GM12865 (cell line): ENCODE results near the gene DPP6.

Experiments
- DNase-seq: peaks from one replicate; pipeline ENCODE4 v3.0.0; 2010; ENCODE audit warnings: low read depth
- H3K4me3 ChIP-seq: 2 replicates; pipeline ENCODE4 v1.5.1; 2011; ENCODE audit warnings: mild to moderate bottlenecking, low read depth, low read length, control low read depth
- TF ChIP-seq, protein P1 (sequence below): IDR thresholded peaks from 2 replicates; pipeline ENCODE4 v1.5.1; 2011; ENCODE audit warnings: low read length, control low read depth, low read depth, inconsistent platforms; ENCODE audit not compliant: insufficient read depth; ENCODE audit errors: missing control alignments

The DPP6 gene

DNA sequence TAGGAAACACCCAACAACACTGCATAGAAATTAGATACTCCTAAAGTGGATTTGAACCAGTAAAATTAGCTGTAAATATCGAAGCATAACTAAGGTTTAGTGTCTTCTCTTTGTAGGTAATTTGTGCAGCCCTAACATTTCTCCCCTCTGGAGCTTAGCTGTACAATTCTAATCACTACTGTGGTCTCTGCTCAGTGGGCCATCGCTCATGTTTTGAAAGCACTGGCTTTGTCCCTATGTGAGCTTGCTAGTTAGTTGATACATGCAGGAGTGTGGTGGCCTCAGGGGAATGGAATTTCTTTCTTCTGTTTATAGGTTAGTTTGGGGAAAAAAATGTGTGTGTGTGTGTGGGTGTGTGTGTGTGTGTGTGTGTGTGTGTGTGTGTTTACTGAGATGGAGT lies 373.1 kb downstream of the DPP6 start:
- no peak for DNase-seq

DNA sequence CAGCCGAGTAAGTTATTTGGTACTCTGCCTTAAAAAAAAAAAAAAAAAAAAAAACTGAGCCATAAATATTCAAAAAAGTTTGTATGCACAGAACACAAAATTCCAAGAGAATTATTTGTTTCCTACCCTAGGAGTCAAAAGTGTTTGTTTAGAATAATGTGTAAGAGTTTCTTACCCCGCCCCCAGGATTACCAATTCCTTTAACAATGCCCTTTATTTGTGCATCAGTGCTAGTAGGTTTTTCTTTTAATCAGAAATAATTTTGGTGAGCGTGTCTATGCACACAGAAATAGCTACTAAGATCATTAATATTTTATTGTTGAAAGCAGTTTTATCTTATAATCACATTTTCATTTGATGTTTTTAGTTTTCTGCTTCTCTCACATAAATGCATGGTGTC lies 374.6 kb downstream of the DPP6 start:
- no peak overlapping the region for H3K4me3 ChIP-seq
- DNase-seq: no peak
- TF ChIP-seq, protein P1, sequence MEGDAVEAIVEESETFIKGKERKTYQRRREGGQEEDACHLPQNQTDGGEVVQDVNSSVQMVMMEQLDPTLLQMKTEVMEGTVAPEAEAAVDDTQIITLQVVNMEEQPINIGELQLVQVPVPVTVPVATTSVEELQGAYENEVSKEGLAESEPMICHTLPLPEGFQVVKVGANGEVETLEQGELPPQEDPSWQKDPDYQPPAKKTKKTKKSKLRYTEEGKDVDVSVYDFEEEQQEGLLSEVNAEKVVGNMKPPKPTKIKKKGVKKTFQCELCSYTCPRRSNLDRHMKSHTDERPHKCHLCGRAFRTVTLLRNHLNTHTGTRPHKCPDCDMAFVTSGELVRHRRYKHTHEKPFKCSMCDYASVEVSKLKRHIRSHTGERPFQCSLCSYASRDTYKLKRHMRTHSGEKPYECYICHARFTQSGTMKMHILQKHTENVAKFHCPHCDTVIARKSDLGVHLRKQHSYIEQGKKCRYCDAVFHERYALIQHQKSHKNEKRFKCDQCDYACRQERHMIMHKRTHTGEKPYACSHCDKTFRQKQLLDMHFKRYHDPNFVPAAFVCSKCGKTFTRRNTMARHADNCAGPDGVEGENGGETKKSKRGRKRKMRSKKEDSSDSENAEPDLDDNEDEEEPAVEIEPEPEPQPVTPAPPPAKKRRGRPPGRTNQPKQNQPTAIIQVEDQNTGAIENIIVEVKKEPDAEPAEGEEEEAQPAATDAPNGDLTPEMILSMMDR: no peak

More for the DNA sequence above, 373.1 kb downstream of the DPP6 start:
- H3K4me3 ChIP-seq: no peak overlapping the region
- TF ChIP-seq, protein P1: no peak

DNA sequence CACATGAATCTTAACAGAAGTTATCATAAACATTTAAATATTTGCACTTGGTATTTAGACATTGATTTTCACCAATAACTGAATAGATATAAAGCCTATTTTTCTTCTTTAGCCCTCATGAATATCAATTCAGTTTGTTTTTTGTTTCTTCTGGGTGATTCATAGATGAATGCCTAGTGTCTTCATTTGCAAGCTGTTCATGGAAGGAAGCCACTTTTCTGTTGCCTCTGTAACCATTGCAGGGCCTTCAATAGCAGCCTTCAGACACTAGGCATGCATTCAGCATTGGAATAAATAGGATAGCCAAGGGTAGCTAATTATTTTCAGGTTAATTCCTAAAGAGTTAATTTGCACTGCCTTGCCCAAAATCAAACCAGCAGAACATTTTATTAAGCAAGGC lies 375.3 kb downstream of the DPP6 start:
- no peak for DNase-seq
- no peak overlapping the region for H3K4me3 ChIP-seq
- TF ChIP-seq, protein P1: no peak

DNA sequence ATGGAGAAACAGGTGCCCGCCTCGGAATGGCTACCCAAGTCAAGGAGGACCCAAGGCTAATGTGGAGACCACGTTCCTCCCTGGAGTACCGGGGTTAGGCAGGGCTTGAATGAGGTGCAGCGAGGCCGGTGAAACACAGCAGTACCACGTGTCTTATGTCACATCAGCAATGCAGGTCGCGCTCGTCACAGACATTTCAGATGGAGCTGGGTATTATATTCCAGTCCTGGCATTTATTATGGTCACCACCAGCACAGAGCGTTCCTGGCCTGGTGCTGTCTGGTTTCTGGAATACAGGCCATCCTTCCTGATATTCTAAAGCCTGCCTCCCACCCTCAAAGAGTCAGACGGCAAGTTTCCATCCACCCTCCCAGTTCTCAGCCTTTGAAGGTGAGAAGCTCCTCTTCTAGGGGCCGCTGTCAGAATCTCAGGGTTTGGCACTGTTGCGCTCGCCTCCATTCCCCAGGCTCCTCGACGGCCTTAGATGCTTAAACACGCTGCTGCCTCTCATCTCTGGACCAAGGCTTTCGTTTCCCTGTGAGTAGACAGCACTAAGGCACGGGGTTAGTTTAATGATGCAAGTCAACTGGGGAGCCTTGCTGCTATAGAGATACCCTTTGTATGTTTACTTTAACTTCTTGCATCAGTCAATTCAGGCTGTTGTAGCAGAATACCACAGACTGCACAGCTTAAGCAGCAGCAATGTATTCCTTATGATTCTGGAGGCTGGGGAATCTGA lies 377.6 kb downstream of the DPP6 start:
- no peak overlapping the region for H3K4me3 ChIP-seq
- TF ChIP-seq, protein P1: no peak
- DNase-seq: no peak

DNA sequence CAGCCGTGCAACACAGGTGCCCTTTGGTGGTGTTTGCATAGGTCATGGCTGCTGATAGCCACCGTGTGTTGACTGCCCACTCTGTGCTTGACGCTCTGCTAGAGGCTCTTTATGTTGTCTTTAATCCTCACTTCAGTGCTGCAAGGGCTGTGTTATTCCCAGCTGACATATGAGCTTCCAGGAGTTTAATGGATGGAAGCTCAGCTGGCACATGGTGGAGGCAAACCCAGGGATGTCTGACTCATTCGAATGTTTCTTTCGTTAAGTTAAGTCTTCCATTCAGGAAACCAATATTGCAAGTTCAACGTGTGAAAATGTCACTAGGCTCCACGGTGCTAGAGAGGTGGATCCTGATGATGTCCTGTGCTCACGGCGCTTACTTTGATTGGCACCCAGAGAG lies 378.4 kb downstream of the DPP6 start:
- TF ChIP-seq, protein P1: no peak
- H3K4me3 ChIP-seq: no peak overlapping the region
- no peak for DNase-seq

DNA sequence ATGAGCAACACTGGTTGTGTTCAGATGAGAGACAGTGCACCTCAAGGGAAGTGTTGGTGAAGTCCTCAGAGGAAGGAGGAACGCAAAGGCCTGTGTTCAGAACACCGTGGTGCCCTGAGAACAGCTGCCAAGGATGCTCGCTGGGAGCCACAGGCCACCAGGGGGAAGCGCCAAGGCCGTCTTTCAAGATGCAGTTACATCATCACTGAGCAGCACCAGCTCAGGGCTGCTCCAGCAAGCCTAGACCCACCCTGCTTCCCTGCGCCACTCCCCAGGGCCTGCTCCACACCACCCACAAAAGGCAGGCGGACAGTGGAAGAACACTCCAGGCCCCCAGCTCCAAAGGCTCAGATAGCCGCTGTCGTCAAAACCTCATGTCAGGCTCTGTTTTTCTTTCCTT lies 378.8 kb downstream of the DPP6 start:
- TF ChIP-seq, protein P1: no peak
- DNase-seq: no peak
- H3K4me3 ChIP-seq: no peak overlapping the region
